Tongue (tissue), 2 donors: ENCODE measurements around the gene SMOC1. TPM values are rescaled to one million over a fixed set of nuclear protein-coding genes. Genes with fewer than 3 reads are reported as not detected.

Experiments
- DNase-seq: peaks from one replicate; pipeline ENCODE4 v3.0.0-alpha.2; 2015
- total RNA-seq: library from RNA; depleted of rRNA; stranded (reverse); fragments of >200 nt; gene quantifications from one replicate; pipeline ENCODE4 v1.2.3, GENCODE V29; 2014

SMOC1 gene
- total RNA-seq, 1 donor from 2014 or later: 4.0 TPM

DNA sequence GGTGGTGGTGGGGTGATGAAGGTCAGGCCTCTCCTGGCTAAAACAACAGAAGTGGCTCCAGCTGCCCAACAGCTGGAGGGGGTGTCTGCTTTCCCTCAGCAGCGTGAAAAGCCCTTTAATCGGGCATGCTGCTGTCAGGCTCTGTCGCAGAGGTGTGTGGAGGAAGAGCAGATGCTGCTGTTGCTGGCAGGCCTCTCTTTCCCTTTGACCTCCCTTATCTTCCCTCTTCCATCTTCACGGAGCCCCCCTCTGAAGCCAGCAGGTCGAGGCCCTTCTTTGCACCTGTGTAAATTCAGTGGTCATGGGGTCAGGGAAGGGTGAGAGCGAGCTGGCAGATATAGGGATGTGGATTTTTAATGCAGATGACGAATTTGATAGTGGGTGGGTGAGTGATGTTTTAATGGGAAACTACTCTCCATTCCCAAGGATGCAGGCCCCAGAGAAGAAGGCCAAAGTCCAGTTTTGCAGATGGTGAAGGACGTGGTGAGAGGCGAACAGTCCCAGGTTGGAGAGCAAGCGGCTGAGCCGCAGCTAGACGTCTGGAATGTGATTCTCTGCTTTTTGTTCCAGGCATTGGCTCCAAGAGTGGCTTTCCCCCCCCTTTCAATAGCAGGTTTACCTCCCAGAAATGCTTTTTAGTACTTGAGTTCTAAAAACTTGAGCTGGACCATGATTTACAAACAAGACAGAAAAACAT, 64.0 kb downstream of the SMOC1 start:
- peak; percentile 78 for DNase-seq

- no peak for DNase-seq
These were observed 66.1 kb downstream of the SMOC1 start for GRCh38 chr14:69945347-69945746.

DNA sequence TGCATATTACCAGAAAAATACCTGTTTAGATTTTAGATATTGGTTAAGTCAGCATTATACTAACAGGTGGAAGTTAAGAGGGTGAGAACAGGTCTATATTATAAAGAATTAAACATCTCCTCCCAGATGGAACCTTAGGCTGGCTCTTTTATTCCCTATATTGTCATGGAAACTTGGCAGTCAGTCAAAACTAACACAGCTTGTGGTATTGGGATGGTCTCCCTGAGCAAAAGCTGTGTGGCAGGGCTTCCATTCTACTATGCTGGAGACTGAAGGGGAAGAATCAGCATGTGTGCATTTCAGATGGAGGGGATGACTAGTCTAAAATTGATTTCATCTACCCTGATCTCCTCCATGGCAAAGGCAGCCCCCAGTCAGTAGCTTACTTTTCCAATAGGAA, 66.7 kb downstream of the SMOC1 start:
- no peak for DNase-seq

DNA sequence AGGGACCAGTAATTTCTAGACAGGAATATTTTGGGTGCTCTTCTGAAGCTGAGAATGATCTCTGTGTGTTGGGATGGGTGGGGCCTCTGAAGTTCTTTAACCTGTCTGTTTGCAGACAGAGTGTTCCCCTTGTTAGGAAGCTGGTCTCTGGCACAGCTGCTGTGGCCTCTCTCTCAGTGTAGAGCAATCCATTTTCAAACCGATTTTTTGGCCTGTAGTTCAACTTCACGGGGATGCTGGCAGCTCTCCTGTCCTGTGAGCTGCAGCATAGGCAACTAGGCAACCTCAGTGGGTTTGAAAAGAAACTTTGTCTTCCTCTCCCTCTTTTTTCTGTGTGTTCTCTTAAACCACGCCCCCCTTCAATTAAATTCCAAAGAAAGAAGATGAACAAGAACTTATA, 69.1 kb downstream of the SMOC1 start:
- DNase-seq: peak; percentile 29

- DNase-seq: no peak
These were observed 72.0 kb downstream of the SMOC1 start for GRCh38 chr14:69951263-69951662.

DNA sequence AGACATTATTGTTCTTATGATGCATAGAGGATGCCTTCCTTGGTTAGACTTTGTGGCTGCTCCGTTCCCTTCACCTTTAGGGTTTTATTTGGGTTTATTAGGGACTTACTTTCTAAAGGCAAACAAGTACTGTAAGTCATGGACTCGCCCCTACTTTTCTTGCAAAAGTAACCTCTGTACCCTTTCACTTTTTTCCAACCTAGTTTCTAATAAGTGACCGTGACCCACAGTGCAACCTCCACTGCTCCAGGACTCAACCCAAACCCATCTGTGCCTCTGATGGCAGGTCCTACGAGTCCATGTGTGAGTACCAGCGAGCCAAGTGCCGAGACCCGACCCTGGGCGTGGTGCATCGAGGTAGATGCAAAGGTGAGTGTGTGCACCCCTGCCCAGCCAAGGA, 72.7 kb downstream of the SMOC1 start:
- DNase-seq: no peak

- DNase-seq: peak; percentile 44
These were observed 74.2 kb downstream of the SMOC1 start for GRCh38 chr14:69953266-69953915.

- DNase-seq: no peak
These were observed 76.9 kb downstream of the SMOC1 start for GRCh38 chr14:69955855-69956845.

DNA sequence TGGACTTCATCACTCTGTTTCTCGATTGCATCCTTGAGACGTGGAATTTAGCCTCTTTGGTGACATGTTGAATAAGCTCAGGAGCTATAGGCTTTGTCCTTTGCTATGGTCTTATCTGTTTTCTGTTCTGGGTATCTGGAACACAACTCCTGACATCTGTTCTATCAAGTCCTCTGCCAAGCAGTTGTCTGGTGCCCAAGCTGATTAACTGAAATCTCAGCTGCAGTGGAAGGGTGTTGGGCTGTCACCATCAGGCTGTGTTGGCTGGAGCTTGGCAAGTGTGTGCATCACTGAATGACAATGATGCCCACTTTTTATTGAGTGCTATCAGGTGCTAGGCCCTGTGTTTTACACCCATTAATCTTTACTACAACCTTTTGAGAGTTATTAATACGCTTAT, 77.8 kb downstream of the SMOC1 start:
- DNase-seq: peak; percentile 66

DNA sequence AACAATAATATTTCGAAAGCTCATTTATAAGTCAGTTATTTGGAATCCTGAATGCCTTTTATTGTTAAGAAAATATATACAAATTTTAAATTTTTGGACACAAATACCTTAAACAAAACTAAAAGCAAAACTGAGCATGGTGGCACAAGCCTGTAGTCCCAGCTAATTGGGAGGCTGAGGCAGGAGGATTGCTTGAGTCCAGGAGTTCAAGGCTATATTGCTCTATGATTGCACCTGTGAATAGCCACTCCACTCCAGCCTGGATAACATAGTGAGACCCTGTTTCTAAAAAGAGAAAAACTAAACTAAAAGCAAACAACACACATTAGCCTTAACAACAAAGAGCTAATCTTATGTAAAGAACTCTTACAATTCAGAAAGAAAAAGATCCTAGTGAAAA, 78.8 kb downstream of the SMOC1 start:
- no peak for DNase-seq

DNA sequence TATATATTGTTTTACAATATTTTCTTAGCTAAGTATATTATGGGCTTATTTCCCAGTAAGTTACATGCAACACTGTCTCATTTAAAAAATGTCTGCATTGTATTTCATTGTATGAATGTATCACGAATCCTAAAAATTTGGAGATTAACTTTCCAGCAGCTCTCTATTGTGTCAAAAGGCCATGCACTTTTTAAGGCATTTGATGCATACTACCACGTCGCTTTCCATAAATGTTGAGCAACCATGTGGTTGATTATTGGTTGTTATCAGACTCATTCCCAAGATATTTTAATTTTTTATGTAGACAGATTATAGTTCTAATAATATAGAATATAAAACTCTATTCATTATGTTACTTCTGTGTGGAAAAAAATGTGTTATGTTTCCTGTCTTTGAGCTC, 79.9 kb downstream of the SMOC1 start:
- DNase-seq: no peak

- DNase-seq: no peak
These were observed 81.1 kb downstream of the SMOC1 start for GRCh38 chr14:69960296-69960695.

GRCh38 chr14:69963966-69964365, 84.8 kb downstream of the SMOC1 start:
- DNase-seq: no peak

- DNase-seq: no peak
These were observed 85.6 kb downstream of the SMOC1 start for GRCh38 chr14:69964841-69965240.

- DNase-seq: no peak
These were observed 88.9 kb downstream of the SMOC1 start for GRCh38 chr14:69968132-69968531.

- DNase-seq: no peak
These were observed 89.5 kb downstream of the SMOC1 start for GRCh38 chr14:69968681-69969080.

- no peak for DNase-seq
These were observed 93.5 kb downstream of the SMOC1 start for GRCh38 chr14:69972755-69973154.

DNA sequence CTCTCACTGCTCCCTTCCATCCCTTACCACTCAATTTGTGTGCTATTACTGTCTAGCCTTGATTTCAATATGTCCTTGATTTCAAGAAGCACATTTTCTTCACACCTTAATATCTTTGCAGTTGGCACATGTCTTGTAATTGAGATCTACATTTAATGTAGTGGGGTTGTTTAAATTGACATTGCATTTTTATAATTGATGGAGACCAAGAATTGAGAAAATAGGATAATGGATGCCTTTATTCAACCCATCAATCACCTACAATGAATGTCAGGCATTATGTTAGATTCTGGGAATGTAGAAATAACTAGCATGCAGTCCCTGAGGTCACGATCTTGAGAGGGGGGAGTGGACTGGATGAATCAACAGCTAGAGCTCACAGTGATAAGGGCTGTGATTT, 94.6 kb downstream of the SMOC1 start:
- no peak for DNase-seq

GRCh38 chr14:69979882-69980281, 100.7 kb downstream of the SMOC1 start:
- no peak for DNase-seq

DNA sequence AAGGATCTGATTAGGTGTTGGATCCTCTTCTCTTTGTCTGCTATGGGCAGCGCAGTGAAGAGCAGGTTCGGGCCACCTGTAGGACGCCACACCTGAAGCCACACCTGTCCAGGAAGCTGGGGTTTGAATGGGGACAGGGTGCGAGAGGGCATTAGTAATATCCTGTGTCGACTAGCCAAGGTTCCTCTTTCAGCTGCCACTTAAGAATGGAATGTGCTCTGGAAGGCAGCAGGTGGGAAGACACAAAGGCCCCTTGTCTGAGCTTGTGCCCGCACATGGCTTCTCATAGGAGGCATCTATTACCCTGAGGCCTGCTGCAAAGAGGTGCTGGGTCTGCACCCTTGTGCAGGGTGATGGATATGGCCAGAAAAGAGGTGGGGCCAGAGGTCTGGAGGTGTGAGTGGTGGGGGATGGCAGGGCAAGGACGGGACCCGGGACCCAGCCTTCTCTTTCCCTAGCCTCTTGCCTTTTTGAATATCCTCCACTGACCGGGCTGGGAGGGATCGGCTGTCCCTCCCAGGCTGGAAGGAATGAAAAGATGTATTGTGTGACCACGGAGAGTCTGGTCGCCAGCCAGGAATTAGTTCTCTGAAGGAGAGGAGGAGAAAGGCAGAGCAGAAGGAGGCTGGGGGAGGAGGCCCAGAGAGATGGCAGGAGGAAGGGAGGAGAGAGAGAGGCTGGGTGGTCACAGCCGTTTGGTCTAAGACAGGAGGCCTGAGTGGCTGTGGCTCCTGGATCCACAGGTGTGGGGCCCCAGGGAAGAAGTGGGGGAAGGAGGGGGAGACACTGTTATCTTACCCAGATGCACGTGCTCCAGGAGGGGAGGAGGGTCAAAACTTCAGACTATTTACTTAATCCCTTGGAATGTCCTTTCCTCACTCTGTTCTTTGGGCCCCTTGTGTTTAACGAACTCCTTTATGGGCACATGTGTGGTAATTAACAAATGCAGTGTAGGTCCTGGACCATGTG, 101.5 kb downstream of the SMOC1 start:
- DNase-seq: peak; percentile 56

DNA sequence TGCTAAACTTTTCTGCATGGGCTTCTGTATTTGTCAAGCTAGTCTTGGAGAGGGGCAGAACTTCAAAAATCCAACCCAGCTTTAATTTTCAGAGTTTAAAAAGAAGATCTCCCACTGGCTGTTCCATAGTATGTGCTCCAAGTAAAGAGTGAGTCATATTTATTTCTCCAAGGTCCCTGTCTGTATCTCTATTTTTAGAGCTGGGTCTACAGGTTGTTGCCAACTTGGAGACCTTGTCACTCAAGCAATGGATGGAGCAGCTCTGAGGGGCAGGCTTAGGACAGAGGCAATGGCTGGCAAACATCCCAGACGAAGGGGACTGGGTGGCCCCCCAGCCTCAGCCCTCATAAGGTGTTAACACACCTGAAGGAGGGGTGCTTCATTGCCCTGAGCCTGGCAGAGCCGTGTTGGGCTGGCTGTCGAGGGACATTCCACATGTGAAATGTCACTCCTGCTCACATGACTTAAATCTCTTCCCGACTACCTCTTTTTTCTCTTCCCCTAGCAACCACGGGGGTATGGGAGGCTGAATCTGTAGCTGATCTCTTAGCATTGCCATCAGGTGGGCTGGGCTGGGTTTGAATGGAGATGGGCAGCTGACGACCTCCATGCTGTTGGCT, 103.1 kb downstream of the SMOC1 start:
- DNase-seq: no peak
